Endothelial cell of hepatic sinusoid (primary cell): Measurements from ENCODE around the gene ACOT8.

Experiments used
- in situ Hi-C: cut with HindIII; loops from 2 replicates; pipeline ENCODE4 v1.10.0; 2017; ENCODE audit warnings: low sequenced_read_pairs

The ACOT8 gene

GRCh38 chr20:45859916-45860315, 2.7 kb upstream of the ACOT8 start:
- in situ Hi-C loops = no loop called here

GRCh38 chr20:45857882-45858216, 657 bp upstream of the ACOT8 start:
- in situ Hi-C loops = no loop called here

DNA sequence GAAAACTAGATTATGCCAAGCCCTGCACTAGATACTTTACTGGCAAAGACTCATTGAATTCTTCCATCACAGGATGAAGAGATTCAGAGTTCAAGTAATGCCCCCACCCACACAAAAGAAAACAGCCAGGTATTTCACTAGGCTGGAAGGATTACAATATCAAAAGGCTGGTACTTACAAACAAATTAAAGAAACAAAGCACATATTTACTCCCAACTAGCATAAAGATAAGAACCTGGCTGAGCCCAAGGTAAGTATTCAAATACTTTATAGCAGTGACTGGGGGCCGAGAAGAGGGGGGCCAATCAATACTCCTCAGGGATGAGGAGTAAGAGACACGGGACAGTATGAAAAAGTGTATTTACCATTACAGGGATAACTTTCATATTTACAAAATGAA, 3.7 kb downstream of the ACOT8 start:
- in situ Hi-C loops = no loop called here

DNA sequence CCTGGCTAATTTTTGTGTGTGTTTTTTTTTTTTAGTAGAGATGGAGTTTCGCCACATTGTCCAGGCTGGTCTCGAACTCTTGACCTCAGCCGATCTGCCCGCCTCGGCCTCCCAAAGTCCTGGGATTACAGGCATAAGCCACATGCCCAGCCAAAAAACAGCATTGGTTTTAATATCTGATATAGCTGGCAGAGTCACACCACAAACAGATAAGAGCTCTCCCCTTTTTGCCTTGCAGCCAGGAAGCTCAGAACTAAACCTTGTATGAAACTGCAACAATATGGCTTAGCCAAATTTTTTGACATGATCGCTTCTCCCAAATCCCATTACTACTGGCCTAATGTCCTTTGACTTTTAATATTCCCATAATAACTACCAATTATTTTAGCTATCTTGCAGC, 4.9 kb downstream of the ACOT8 start:
- in situ Hi-C loops = no loop called here

DNA sequence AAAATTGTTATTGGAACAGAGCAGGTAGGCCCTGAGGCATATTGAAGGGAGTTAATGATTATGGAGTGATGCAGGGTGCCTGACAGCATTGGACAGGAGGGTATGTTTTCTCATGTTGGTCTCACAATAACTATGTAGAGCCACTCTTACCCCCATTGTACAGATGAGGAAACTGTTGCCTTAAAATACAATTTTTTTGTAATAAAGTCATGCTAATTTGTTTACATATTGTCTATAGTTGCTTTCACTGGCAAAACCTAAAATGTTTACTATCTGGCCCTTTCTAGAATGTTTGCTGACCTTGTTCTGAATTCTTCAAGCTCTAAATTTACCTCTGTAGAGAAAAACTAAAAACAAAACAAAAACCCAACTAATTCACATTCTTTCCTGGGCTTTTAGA, 5.7 kb downstream of the ACOT8 start:
- in situ Hi-C loops = no loop called here

- in situ Hi-C loops = no loop called here
Measured at GRCh38 chr20:45850926-45851325, 6.3 kb downstream of the ACOT8 start.

GRCh38 chr20:45850238-45850637, 7.0 kb downstream of the ACOT8 start:
- in situ Hi-C loops = no loop called here

DNA sequence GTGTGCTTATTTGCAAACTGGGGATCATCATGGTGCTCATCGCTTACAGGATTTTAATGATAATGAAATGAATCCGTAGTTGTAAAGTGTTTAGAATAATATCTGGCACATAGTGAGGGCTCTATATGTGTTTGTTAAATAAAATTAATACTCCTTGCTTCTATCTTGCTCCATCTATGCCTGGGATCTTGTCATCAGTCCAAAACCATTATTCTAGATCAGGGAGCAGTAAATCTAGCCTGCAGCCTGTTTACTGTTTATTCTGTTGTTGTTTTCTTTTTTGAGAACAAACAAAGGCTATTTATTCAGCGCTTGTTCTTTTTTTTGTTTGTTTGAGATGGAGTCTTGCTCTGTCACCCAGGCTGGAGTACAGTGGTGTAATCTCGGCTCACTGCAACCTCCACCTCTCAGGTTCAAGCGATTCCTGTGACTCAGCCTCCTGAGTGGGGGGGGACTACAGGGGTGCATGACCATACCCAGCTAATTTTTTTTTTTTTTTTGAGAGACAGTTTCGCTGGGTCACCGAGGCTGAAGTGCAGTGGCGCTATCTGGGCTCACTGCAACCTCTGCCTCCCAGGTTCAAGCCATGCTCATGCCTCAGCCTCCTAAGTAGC, 8.1 kb downstream of the ACOT8 start:
- in situ Hi-C loops = no loop called here

GRCh38 chr20:45848421-45848820, 8.8 kb downstream of the ACOT8 start:
- in situ Hi-C loops = no loop called here

GRCh38 chr20:45845452-45845851, 11.7 kb downstream of the ACOT8 start:
- in situ Hi-C loops = no loop called here

GRCh38 chr20:45843506-45843905, 13.7 kb downstream of the ACOT8 start:
- in situ Hi-C loops = no loop called here

- in situ Hi-C loops = no loop called here
Measured at GRCh38 chr20:45842169-45842812, 14.9 kb downstream of the ACOT8 start.

- in situ Hi-C loops = no loop called here
Measured at GRCh38 chr20:45841407-45842129, 15.6 kb downstream of the ACOT8 start.

GRCh38 chr20:45840700-45841198, 16.4 kb downstream of the ACOT8 start:
- in situ Hi-C loops = no loop called here

DNA sequence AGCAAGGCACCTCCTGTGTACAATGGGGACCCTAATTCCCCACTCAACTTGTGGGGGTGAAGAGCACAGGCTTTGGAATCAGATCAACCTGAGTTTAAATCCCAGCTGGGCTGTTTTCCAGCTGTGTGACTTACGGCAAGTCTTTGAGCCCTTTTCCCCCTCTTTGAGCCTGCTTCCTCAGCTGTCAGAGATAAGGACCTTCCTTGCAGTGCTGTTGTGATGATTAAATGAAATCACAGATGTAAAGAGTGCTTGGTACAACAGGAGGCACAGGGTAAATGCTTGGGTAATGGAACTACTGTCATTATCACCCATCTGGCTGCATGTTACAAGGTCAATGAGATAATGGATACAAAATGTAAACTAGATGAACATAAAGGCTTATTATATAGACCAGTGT, 20.4 kb downstream of the ACOT8 start:
- in situ Hi-C loops = no loop called here

- in situ Hi-C loops = no loop called here
Measured at GRCh38 chr20:45835825-45836224, 21.4 kb downstream of the ACOT8 start.

DNA sequence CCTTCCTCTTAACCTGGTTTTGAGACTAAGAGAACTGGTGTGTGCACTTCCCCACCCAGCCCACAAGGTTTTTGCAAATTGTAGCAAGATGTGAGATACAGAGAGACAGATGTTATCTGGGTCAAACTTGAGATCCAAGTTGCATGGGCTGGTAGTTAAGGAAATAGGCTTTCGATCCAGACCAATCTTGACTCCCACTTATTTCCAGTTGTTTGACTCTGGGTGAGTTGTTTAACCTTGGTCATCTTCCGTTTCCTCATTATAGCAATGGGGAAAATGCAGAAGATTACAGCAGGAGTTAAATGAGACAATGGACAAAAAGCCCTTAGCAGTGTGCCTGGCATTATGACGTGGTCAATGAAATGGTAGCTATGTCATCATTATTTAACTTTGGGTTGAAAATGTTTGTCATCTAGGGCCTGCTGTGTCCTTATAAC, 21.8 kb downstream of the ACOT8 start:
- in situ Hi-C loops = no loop called here

- in situ Hi-C loops = no loop called here
Measured at GRCh38 chr20:45834797-45835161, 22.4 kb downstream of the ACOT8 start.

- in situ Hi-C loops = no loop called here
Measured at GRCh38 chr20:45833883-45834796, 23.1 kb downstream of the ACOT8 start.

DNA sequence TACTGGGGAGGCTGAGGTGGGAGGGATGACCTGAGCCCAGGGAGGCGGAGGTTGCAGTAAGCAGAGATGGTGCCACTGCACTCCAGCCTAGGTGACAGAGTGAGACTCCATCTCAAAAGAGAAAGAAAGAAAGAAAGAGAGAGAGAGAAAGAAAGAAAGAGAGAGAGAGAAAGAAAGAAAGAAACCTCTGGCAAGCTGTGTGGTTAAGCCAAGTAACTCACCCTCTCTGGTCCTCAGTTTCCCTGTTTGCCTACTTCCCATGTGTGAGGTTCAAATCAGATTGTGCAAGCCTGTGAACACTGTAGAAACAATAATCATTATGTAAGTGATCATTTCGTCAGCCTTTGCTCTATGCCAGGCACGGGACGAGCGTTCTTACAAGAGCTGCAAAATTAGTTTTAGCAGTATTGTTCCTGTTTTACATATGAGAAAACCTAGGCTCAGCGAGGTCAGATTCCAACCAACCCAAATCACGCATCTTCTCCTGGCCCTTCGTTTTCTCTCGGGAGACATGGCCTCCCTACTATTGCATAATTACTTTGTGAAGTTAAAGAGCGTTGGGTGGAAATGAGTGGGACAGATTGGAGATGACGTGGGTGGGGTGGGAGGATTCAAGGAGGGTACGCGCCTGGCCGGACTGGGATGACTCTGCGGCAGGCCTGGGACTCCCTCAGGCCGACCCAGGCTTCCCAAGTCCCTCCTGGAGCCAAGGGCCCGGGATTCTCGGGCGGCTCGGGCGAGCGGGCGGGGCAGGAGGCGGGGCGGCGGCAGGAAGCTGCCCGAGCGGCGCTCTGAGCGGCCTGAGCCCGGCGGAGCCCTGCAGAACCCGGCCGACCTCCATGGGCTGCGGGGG, 23.9 kb downstream of the ACOT8 start, which contains the start of gene SNX21:
Gene SNX21, plus strand, starts transcription at position 770 of the 853 bp plus-strand sequence. CDS start 121 bp downstream, outside the sequence.
- in situ Hi-C loops = no loop called here
